NCI-H2107 treated with DMSO at 0.1 percent for 48 hours (cell line): ENCODE results near the gene RELB.
"Not testable (repeated sequence)": the region's sequence is repeated elsewhere in the genome, so short reads cannot be mapped to it uniquely, and the experiment has no call there.

Experiments used
- DNase-seq: peaks from one replicate; lab custom pipeline; 2025; ENCODE audit not compliant: unreplicated experiment; lab: John Stamatoyannopoulos, UW

RELB gene, protein sequence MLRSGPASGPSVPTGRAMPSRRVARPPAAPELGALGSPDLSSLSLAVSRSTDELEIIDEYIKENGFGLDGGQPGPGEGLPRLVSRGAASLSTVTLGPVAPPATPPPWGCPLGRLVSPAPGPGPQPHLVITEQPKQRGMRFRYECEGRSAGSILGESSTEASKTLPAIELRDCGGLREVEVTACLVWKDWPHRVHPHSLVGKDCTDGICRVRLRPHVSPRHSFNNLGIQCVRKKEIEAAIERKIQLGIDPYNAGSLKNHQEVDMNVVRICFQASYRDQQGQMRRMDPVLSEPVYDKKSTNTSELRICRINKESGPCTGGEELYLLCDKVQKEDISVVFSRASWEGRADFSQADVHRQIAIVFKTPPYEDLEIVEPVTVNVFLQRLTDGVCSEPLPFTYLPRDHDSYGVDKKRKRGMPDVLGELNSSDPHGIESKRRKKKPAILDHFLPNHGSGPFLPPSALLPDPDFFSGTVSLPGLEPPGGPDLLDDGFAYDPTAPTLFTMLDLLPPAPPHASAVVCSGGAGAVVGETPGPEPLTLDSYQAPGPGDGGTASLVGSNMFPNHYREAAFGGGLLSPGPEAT

DNA sequence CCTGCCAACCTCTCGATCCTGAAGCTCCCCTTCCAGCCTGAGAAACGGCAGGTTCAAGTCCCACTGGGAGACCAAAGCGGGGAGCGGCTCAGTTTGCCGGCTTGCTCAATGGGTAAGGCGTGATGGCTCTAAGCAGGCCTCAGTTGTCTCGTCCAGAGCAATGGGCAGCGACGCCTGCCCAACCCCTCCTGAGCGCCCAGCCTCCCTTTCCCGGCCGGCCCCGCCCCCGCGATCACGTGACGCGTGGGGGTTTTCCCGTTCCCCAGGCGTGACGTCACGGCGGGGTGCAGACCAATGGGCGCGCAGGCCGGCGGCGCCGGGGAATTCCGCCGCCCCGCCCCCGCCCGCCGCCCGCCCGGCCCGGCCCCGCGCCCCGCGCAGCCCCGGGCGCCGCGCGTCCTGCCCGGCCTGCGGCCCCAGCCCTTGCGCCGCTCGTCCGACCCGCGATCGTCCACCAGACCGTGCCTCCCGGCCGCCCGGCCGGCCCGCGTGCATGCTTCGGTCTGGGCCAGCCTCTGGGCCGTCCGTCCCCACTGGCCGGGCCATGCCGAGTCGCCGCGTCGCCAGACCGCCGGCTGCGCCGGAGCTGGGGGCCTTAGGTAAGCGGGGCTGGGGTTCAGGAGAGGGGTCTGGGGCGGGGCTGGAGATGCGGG is at the start of gene RELB:
Gene RELB, plus strand, starts transcription at position 378 of the 653 bp plus-strand sequence. Its CDS starts 116 bp downstream, at position 494.
- DNase-seq = peak; percentile 46

DNA sequence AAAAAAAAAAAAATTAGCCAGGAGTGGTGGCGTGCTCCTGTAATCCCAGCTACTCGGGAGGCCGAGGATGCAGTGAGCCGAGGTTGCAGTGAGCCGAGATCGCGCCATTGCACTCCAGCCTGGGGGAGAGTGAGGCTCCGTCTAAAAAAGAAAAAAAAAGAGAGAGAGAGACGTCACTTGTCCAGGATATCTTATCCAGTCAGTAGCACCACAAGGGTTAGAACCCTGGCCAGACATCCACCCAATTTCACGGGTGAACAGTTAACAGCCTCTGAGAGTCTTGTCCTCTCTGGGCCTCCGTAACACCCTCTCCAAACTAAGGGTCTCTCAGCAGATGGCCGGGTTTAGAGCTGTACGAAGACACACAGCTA is 47.0 kb upstream of the RELB start:
- DNase-seq = no peak

DNA sequence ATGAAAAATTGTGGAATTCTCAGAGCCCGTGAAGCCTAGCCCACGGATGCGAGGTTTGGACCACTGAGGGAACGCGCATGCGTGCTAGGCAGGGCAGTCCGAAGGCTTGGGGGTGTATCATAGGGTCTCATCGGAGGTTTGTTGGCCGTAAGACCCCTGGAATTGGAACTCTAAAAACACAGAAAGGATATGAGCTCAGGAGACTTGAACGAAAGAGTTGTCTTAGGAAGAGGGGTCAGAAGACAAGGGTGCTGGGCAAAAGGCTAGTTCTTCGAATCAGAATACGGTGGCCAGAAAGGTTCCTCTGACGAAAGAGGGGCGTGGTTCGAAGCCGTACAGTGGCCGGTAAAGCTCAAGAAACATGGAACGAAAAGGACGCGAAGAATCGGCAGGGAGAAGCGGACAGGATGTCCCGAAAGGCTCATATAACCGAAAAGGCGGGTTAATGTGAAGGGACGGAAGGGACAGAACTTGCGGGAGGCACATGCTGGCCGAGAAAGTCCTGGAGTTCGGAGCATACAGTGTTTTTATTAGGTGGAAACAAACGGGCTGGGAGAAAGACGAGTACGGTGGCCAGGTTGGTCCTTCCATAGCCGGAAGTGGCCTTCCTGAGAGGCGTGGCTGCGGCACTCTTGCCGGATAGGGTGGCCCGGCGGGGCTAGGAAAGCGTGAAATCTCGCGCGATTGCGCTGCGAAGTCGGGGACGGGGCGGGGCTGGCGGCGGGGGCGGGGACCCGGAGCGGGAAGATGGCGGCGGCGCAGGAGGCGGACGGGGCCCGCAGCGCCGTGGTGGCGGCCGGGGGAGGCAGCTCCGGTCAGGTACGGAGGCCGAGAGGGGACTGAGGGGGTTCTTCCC is 46.4 kb upstream of the RELB start, which contains the start of gene CLPTM1:
Gene CLPTM1, plus strand, starts transcription at position 732 of the 856 bp plus-strand sequence. Its CDS starts 16 bp downstream, at position 748.
- DNase-seq = peak; percentile 90

DNA sequence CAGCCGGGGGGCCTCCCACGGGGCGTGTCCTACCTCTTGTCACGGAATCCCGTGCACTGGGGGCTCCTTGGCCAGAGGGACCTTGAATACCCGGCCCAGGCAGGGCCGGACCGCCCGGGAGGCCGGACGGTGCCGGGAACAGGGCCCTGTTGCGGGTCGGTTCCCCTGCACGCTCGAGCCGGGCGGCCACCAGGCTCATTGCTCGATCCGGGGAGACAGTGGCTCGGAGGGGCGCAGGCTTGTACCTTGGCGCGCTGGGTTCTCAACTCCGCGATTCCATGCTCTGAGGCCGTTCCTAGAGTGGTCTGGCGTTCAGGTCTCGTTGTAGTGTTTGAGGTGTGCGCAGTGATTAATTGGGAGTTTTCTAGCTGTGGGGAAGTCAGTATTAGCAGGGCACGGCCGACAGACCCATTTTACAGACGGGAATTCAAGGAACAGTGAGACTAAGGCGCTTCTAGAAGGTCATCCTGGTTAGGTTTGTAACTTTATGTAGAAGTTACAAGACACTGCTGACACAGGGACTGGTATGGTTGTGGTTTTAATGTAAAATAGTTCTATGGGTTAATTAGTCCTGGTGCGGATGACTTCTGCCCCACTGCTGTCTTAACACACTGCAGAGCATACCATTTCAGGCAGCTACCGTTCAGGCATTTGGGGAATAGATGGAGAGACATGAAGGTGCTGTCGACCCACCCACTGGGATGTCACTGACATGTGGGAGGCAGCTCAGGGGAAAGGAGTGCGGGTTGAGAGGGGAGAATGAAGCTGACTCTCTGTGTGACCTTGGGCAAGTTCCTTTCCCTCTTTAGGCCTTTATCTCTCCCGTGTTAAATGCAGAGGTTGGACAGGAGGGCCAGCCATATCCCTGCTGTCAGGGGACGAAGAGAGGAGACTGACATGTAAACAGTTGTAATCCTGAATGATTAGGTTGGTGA is 45.5 kb upstream of the RELB start:
- DNase-seq = no peak

DNA sequence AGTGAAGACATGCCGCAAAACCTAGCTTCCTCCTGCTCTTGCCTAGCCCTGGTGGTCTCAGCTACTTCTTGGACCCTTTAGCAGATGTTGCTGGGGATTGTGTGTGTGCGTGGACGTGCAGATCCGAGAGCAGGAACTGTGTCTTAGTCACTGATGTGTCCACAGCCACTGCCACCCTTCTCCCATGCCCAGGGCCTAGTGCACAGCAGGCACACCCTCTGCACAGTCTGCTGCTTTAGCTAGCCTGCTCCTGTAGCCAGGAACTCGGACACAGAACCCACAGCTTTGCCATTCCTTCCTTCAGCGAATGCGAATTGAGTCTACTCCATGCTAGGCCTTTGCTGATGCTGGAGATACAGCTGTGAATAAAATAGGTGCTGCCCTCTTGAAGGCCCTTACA is 43.7 kb upstream of the RELB start:
- DNase-seq = no peak

DNA sequence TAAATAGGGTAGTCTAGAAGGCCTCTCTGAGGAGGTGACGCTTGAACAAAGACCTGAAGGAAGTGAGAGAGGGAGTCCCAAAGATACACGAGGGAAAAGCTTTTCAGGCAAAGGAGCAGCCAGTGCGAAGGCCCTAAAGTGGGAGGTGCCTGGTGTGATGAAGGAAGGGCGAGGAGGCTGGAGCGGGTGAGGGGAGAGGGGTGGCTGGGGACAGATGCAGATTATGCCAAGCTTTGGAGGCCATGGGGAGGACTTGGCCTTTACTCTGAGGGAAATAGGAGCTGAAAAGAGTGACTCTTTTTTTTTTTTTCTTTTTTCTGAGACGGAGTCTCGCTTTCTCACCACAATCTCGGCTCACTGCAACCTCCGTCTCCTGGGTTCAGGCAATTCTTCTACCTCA is 43.2 kb upstream of the RELB start:
- no peak for DNase-seq

DNA sequence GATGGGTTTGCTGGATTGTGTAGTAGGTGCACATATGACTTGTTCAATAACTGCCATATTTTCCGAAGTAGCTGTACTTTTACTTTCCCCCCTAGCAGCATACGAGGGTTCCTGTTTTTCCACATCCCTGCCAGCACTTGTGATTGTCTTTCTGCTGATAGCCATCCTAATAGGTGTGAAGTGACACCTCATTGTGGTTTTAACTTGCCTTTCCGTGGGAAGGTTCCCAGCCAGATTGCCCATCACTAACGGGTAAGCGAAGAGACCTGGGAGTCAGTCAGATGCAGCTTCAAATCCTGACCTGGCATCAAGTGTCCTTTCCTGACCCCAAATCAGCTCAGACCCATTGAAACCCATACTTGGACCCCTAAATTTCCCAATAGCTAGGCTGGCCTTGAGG is 41.6 kb upstream of the RELB start:
- no peak for DNase-seq

DNA sequence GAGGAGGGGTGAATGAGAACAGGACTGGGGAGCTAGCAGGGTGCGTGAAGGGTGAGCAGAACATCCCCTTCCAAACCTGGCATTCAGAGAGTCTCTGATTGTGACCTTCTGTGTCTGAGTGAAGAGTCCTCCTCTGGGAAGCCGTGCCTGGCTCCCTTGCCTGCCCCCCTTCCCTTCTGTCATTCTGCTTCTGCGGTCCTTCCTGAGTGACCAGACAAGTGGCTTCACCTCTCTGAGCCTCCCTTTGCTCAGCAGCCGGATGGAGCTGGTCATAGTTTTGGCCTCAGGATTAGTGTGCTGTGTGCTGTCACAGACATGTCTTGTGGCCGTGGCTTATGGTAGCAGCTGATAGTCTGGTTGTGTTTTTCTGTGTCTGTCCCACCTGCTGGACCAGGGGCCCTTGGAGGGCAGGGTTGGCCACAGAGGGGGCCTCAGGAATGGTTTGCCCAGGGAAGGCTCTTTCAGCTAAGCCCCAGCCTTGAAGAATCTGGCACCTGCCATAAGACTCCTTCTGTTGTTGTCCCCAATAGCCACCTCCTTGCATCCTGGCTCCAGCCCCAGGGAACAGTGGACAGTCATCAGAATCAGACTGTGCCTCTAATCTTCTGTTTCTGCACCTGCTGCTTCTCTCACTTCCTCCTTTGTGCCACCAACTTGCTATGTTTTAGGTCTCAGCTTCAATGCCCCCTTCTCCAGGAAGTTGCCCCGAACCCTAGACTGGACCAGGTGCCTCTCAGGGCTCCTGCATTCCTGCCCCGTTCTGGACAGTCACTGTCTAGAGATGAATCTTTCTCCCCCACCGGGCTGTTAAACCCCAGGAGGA is 40.1 kb upstream of the RELB start:
- DNase-seq = no peak

DNA sequence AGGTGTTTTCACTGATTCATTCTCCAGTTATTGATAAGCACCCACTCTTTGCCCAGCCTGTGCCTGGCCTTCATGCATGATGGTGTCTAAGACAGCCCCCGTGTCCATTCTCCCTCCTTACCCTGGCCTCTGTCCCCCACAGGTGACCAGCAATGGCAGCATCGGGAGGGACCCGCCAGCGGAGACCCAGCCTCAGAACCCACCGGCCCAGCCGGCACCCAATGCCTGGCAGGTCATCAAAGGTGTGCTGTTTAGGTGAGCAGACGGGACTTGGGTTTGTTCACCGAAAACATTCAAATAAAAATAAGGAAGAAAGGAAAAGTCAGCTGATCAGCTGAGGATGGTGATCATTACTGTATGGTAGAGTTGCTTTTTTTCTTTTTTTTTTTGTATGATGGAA is 39.4 kb upstream of the RELB start:
- DNase-seq = no peak

DNA sequence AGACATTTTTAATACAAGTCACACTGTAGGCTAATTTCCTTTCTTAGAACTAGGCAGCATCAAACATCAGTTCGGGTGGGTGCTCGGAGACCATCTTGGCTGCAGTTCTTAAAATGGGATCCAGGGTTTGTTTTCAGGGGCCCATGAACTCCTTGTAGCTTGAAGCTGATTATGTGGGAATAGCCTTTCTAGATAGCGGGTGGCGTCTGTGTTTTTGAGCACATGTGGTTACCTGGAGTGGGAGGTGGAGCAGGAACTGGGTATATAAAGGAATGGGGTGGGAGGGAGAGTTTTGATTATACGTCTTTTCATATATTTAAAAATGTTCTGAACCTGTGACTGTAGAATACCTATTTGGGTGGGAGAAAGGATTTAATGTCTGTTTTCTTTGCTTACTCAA is 33.1 kb upstream of the RELB start:
- no peak for DNase-seq

DNA sequence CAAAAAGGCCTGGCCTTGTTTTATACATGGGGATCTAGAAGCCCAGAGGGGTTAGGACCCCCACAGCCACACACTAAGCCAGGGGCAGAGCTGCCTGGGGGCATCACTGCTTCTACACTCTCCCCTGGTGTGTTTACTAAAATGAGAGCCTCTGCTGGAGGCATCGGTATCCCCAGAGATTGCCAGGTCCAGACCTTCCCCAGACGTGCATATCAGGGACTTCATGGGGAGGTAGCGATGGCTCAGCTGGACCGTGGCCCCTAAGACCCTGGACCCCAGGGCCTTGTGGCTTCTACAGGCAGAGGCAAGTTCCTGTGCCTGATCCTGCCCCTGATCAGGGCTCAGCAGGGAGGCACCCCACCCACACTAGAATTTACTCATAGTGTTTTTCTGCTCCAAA is 32.6 kb upstream of the RELB start:
- DNase-seq = no peak

DNA sequence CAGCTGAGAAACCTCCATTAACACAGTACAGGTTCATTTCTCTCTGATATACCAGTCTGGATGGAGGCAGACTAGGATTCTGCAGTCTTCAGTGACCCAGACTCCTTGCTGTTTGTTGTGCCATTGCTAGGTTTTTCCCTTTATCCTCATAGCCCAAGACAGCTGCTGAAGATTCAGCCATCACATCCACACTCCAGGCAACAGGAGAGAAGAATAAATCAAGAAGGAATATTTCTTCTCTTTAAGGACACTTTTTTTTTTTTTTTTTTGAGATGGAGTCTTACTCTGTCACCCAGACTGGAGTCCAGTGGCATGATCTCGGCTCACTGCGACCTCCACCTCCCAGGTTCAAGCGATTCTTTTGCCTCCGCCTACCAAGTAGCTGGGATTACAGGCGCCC is 31.8 kb upstream of the RELB start:
- DNase-seq = no peak

DNA sequence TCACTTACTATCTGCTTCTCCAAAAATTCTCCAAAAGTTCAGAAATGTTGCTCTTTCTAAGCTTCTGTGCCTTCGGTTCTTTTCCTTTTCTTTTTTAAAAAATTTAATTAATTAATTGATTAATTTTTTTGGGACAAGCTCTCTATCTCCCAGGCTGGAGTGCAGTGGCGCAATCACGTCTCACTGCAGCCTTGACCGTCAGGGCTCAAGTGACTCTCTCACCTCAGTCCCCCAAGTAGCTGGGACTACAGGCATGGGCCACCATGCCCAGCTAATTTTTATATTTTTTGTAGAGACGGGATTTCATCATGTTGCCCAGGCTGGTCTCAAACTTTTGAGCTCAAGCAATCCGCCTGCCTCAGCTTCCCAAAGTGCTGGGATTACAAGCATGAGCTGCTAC is 29.8 kb upstream of the RELB start:
- DNase-seq = not testable (repeated sequence)

DNA sequence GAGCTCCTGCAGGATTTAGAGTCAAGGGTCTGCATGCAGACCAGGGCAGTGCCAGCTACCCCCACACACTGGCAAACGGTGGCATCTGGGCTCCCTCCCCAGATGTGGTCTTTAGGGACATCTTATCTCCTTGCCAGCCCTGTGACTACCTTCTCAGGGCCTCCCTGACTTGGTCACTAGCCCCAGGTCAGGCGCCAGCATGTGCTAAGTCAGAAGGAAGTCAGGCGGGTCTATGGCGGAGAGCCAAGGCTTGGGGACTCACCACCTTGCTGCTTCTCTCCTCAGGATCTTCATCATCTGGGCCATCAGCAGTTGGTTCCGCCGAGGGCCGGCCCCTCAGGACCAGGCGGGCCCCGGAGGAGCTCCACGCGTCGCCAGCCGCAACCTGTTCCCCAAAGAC is 28.5 kb upstream of the RELB start:
- no peak for DNase-seq

DNA sequence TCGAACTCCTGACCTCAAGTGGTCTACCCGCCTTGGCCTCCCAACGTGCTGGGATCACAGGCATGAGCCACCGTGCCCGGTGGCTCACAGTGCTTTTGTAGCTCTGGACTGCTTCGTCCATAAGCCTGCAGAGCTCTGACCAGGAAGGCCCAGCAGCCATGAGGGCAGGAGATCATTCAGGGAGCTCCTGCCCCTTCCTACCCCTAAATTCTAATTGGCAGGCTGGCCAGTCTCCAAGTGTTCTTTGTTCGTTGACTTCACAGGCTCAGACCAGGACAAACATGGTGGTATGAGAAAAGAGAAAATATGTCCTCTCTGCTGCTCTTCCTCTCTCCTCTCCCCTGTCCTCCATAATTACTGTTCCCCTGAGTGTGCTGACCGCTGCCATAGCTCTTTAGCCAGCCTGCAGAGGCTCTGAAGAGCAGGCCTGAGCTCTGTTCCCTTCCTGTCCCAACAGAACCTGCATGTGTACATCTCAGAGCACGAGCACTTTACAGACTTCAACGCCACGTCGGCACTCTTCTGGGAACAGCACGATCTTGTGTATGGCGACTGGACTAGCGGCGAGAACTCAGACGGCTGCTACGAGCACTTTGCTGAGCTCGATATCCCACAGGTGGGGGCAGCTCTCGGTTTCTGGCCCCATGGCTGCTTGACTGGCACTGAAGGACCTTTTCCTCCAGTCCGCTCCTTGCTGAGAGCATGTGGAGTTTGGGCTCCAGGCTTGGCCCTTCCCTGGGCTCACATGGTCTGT is 27.1 kb upstream of the RELB start:
- DNase-seq = no peak

DNA sequence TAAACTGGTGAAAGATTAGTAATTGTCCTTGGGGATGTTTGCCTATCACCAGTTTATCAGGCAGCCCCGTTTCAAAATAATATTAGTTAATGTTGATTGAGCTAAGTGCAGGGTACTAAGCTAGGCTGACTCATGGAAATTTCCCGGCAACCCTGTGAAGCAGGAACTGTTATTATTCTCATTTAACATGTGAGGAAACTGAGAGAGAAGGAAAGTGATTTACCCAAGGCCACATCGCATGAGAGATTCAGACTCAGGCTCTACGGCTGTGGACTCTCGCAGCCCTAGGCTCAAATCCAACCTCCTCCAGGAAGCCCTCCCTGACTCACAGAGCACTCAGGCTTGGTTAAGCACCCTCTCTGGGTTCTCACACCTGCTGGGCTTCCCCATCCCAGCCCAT is 26.4 kb upstream of the RELB start:
- DNase-seq = no peak

DNA sequence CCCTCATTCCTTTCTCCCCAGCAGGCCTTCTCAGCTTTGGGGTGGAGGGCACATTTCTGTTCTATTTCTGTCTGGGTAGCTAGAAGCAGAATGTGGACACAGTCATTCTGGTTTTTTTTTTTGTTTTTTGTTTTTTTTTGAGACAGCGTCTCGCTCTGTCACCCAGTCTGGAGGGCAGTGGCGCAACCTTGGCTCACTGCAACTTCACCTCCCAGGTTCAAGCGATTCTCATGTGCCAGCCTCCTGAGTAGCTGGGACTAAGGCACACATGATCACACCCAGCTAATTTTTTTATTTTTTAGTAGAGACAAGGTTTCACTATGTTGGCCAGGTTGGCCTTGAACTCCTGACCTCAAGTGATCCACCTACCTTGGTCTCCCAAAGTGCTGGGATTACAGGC is 25.8 kb upstream of the RELB start:
- DNase-seq = no peak

DNA sequence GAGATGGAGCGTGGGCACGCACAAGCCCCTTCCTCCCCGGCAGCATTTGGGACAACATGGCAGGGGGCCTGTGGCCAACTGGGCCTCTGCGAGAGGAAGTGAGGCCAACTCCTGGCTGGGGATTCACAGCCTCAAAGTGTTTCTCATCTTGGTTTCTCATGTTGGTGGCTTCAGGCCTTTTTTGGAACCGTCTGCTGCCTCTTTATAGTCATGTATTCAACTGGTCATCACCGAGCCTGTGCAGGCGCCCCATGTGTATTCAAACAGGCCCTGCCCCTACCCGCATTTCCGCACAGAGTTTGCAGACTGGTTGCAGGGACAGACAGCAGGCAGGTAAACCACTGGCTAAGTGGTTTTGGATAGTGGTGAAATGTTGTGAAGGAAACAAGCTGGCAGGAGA is 17.3 kb upstream of the RELB start:
- DNase-seq = no peak

DNA sequence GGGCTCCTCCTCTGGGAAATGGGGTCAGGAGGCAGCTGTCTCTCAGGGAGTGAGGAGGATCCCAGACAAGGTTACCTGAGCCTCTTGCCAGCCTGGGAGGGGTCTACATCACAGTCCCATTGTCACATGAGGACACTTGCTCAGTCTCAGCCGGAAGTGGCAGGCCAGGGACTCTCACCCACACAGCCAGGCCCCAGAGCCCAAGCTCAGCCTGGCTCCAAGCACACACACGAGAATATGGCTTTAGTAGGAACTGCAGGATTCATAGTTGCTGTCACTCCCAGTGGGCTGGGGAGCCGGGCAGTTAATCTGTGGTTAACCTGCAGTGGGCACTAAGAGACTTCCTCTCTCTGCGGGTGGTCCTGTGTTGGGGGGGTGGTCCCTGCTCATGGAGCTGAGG is 15.8 kb upstream of the RELB start:
- DNase-seq = no peak
